Neural cell (in vitro differentiated cells): Measurements from ENCODE around the gene MEIS1. TPM values are rescaled to one million over a fixed set of nuclear protein-coding genes. Genes with fewer than 3 reads are reported as not detected.

ENCODE experiments used
- H2AFZ ChIP-seq: fragments of 200-600, 300-800 bp; sonication (generic), shearing (Covaris generic); 2 replicates; pipeline ENCODE4 v1.6.0; 2014; ENCODE audit warnings: low read depth, mild to moderate bottlenecking, antibody characterized with exemption, low read length, moderate library complexity
- H3F3A ChIP-seq: fragments of 200-600 bp; shearing (Covaris generic); 2 replicates; pipeline ENCODE4 v1.6.1; 2016; ENCODE audit warnings: mild to moderate bottlenecking, moderate library complexity, mixed read lengths, antibody characterized with exemption, low read length; ENCODE audit not compliant: insufficient read depth, poor library complexity, severe bottlenecking
- H3K27ac ChIP-seq: fragments of 200-600, 300-800 bp; sonication (generic), shearing (Covaris generic); 2 replicates; pipeline ENCODE4 v1.5.1; 2014; ENCODE audit warnings: mild to moderate bottlenecking, low read length, moderate library complexity
- H3K27me3 ChIP-seq: fragments of 300-800, 200-600 bp; sonication (generic), shearing (Covaris generic); 2 replicates; pipeline ENCODE4 v1.6.0; 2014; ENCODE audit warnings: mild to moderate bottlenecking, low read depth, low read length, moderate library complexity; ENCODE audit not compliant: insufficient read depth
- H3K36me3 ChIP-seq: fragments of 300-800, 200-600 bp; sonication (generic), shearing (Covaris generic); 2 replicates; pipeline ENCODE4 v1.5.1; 2014; ENCODE audit warnings: mild to moderate bottlenecking, antibody characterized with exemption, low read length, moderate library complexity; ENCODE audit not compliant: insufficient read depth
- H3K4me2 ChIP-seq: fragments of 300-800, 200-600 bp; sonication (generic), shearing (Covaris generic); 2 replicates; pipeline ENCODE4 v1.6.0; 2014; ENCODE audit warnings: mild to moderate bottlenecking, low read length
- H3K4me3 ChIP-seq: fragments of 300-800, 200-600 bp; sonication (generic), shearing (Covaris generic); 2 replicates; pipeline ENCODE4 v1.5.1; 2014; ENCODE audit warnings: mild to moderate bottlenecking, low read length, moderate library complexity
- H3K79me2 ChIP-seq: fragments of 200-600 bp; shearing (Covaris generic); replicated peaks from 2 replicates; pipeline ENCODE4 v1.6.0; 2014; ENCODE audit warnings: mild to moderate bottlenecking, low read length, moderate library complexity; ENCODE audit not compliant: insufficient read depth
- H3K9ac ChIP-seq: fragments of 300-800, 200-600 bp; sonication (generic), shearing (Covaris generic); 2 replicates; pipeline ENCODE4 v1.6.1; 2016; ENCODE audit warnings: mild to moderate bottlenecking, low read length, mixed read lengths
- H3K9me2 ChIP-seq: fragments of 200-600 bp; shearing (Covaris generic); 2 replicates; pipeline ENCODE4 v1.6.1; 2016; ENCODE audit warnings: mild to moderate bottlenecking, low read length, mixed read lengths; ENCODE audit not compliant: insufficient read depth
- H3K9me3 ChIP-seq: fragments of 200-600, 300-800 bp; sonication (generic), shearing (Covaris generic); 2 replicates; pipeline ENCODE4 v1.6.1; 2016; ENCODE audit warnings: mild to moderate bottlenecking, mixed run types, low read length, moderate library complexity, mixed read lengths
- H4K20me1 ChIP-seq: fragments of 200-600 bp; shearing (Covaris generic); 2 replicates; pipeline ENCODE4 v1.6.1; 2016; ENCODE audit warnings: mild to moderate bottlenecking, mixed run types; ENCODE audit not compliant: insufficient read depth
- CTCF ChIP-seq: fragments of 450-650 bp; IDR thresholded peaks from 2 replicates; pipeline ENCODE4 v1.5.1; 2014; ENCODE audit warnings: antibody characterized with exemption, mild to moderate bottlenecking, moderate library complexity; ENCODE audit not compliant: poor library complexity, severe bottlenecking
- EP300 ChIP-seq: fragments of 450-650 bp; conservative IDR thresholded peaks from 2 replicates; pipeline ENCODE4 v1.6.1; 2014; ENCODE audit warnings: antibody characterized with exemption, mild to moderate bottlenecking, moderate library complexity; ENCODE audit not compliant: poor library complexity, severe bottlenecking
- EZH2 ChIP-seq: fragments of 200-600, 300-800 bp; shearing (Covaris generic), sonication (generic); IDR thresholded peaks from 2 replicates; pipeline ENCODE4 v1.6.1; 2014; ENCODE audit warnings: antibody characterized with exemption, low read length, borderline replicate concordance, mild to moderate bottlenecking; ENCODE audit not compliant: insufficient read depth, poor library complexity, severe bottlenecking
- MXI1 ChIP-seq: fragments of 450-650 bp; conservative IDR thresholded peaks from 2 replicates; pipeline ENCODE4 v1.6.1; 2014; ENCODE audit warnings: antibody characterized with exemption, mild to moderate bottlenecking; ENCODE audit not compliant: poor library complexity, severe bottlenecking
- POLR2AphosphoS5 ChIP-seq: IDR thresholded peaks from 2 replicates; pipeline ENCODE4 v1.6.1; 2012
- RAD21 ChIP-seq: fragments of 450-650 bp; conservative IDR thresholded peaks from 2 replicates; pipeline ENCODE4 v1.6.1; 2014; ENCODE audit warnings: antibody characterized with exemption, mild to moderate bottlenecking, moderate library complexity
- REST ChIP-seq: IDR thresholded peaks from 2 replicates; pipeline ENCODE4 v1.6.1; 2012; ENCODE audit warnings: borderline replicate concordance
- SMC3 ChIP-seq: fragments of 450-650 bp; conservative IDR thresholded peaks from 2 replicates; pipeline ENCODE4 v1.6.1; 2014; ENCODE audit warnings: antibody characterized with exemption, mild to moderate bottlenecking, moderate library complexity; ENCODE audit not compliant: poor library complexity
- TAF1 ChIP-seq: IDR thresholded peaks from 2 replicates; pipeline ENCODE4 v1.6.1; 2012; ENCODE audit warnings: low read depth
- polyA plus RNA-seq: library from polyadenylated mRNA; depleted of rRNA; stranded (reverse); fragments of >200 nt; gene quantifications from 2 replicates; pipeline ENCODE4 v1.2.3, GENCODE V29; 2014

MEIS1 gene
- polyA plus RNA-seq, 1 donor from 2014 or later: 46.5 TPM

- H3K79me2 ChIP-seq: peaks cover 45% of the 10 kb centered on the region
- no peak overlapping the region for H3K27ac ChIP-seq
- H3K9me2 ChIP-seq: no peaks in the 10 kb centered on the region
- no peak overlapping the region for H3K4me3 ChIP-seq
- H4K20me1 ChIP-seq: no peaks in the 10 kb centered on the region
- peaks cover 4% of the 10 kb centered on the region for H3F3A ChIP-seq
- no peak overlapping the region for H3K9ac ChIP-seq
- H3K27me3 ChIP-seq: no peaks in the 10 kb centered on the region
- no peak overlapping the region for H3K4me2 ChIP-seq
- H3K9me3 ChIP-seq: no peaks in the 10 kb centered on the region
- H3K36me3 ChIP-seq: no peaks in the 10 kb centered on the region
- H2AFZ ChIP-seq: no peak overlapping the region
- no peak for TF ChIP-seq REST
- no peak for TF ChIP-seq SMC3
- TF ChIP-seq POLR2AphosphoS5: no peak
- TF ChIP-seq MXI1: no peak
- no peak for TF ChIP-seq RAD21
- TF ChIP-seq EZH2: no peak
- TF ChIP-seq TAF1: no peak
- TF ChIP-seq EP300: no peak
- no peak for TF ChIP-seq CTCF
Observed at GRCh38 chr2:66456183-66457041, 21.5 kb downstream of the MEIS1 start.

- Histone ChIP-seq H3K4me2 (no peak overlapping the region), H3K9ac (no peak overlapping the region), H3K9me3 (no peaks in the 10 kb centered on the region), H3F3A (peaks cover 6% of the 10 kb centered on the region), H3K9me2 (no peaks in the 10 kb centered on the region), H3K27ac (no peak overlapping the region), H3K27me3 (no peaks in the 10 kb centered on the region), H3K36me3 (no peaks in the 10 kb centered on the region), H3K79me2 (peaks cover 35% of the 10 kb centered on the region), H3K4me3 (no peak overlapping the region), H4K20me1 (no peaks in the 10 kb centered on the region), H2AFZ (no peak overlapping the region)
- TF ChIP-seq MXI1: no peak
- TF ChIP-seq RAD21: no peak
- TF ChIP-seq SMC3: no peak
- no peak for TF ChIP-seq CTCF
- no peak for TF ChIP-seq TAF1
- TF ChIP-seq EZH2: no peak
- no peak for TF ChIP-seq POLR2AphosphoS5
- no peak for TF ChIP-seq REST
- TF ChIP-seq EP300: no peak
Observed at GRCh38 chr2:66457545-66457944, 22.6 kb downstream of the MEIS1 start.
